Midbrain (tissue), 1 donor: ENCODE data around the gene SLC27A3.

ENCODE experiments used
- DNase-seq: peaks from one replicate; lab custom pipeline; 2025; lab: John Stamatoyannopoulos, UW

The SLC27A3 gene

GRCh38 chr1:153799016-153799415 is 23.8 kb downstream of the SLC27A3 start:
- DNase-seq, result no peak

- DNase-seq, result no peak
Measured at GRCh38 chr1:153799566-153800465, 24.6 kb downstream of the SLC27A3 start.

- no peak for DNase-seq
Measured at GRCh38 chr1:153800516-153800915, 25.3 kb downstream of the SLC27A3 start.

GRCh38 chr1:153801028-153801625 is 25.9 kb downstream of the SLC27A3 start:
- no peak for DNase-seq

GRCh38 chr1:153801786-153802697 is 26.8 kb downstream of the SLC27A3 start:
- DNase-seq, result no peak

GRCh38 chr1:153803470-153804056 is 28.4 kb downstream of the SLC27A3 start:
- no peak for DNase-seq

- no peak for DNase-seq
Measured at GRCh38 chr1:153804112-153804511, 28.9 kb downstream of the SLC27A3 start.

GRCh38 chr1:153805042-153805745 is 30.0 kb downstream of the SLC27A3 start:
- no peak for DNase-seq

GRCh38 chr1:153805886-153806719 is 30.9 kb downstream of the SLC27A3 start:
- DNase-seq, result no peak

GRCh38 chr1:153816283-153816889 is 41.2 kb downstream of the SLC27A3 start:
- DNase-seq, result no peak

- no peak for DNase-seq
Measured at GRCh38 chr1:153818876-153819275, 43.7 kb downstream of the SLC27A3 start.

- no peak for DNase-seq
Measured at GRCh38 chr1:153827168-153827964, 52.2 kb downstream of the SLC27A3 start.
